Activated CD8-positive, alpha-beta memory T cell treated with anti-CD3 and anti-CD28 coated beads, Interleukin-2, amount 50 U/mL, for 1 hour (primary cell): ENCODE results near the gene PDGFC.

Source experiments
- DNase-seq: peaks from one replicate; pipeline ENCODE4 v3.0.0-alpha.2; 2020; ENCODE audit errors: extremely low read depth

Gene PDGFC

GRCh38 chr4:156829201-156829873 is 142.3 kb downstream of the PDGFC start:
- no peak for DNase-seq

GRCh38 chr4:156827519-156827918 is 144.1 kb downstream of the PDGFC start:
- no peak for DNase-seq

DNA sequence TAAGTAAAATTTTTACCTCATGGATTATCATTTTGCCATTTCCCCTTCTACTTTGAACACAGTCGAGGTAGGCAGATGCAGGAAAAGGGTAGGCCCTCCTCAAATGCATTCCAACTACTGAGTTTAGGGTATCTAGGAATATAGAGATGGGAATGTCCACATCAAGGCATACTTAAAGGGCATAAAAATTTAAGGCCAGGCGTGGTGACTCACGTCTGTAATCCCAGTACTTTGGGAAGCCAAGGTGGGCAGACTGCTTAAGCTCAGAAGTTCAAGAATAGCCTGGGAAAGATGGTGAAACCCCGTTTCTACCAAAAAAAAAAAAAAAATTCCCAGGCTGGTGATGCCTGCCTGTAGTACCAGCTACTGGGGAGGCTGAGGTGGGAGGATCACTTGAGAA is 146.5 kb downstream of the PDGFC start:
- DNase-seq, result no peak

GRCh38 chr4:156824451-156825060 is 147.0 kb downstream of the PDGFC start:
- no peak for DNase-seq

DNA sequence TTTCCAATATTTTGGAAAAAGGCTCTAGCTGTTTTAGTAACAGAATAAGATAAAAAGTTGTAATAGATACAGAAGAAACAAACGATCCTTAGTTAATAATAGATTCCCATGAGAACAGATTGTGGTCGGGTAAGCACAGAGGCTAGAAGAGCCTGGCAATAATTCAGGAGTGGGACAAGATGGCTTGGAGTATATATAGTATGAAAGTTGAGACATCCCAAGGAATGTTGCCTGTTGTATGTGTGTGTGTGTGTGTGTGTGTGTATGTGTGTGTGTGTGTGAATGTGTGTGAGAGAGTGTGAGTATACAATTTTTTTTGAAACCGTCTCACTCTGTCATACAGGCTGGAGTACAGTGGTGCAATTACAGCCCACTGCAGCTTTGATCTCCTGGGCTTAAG is 150.7 kb downstream of the PDGFC start:
- no peak for DNase-seq

DNA sequence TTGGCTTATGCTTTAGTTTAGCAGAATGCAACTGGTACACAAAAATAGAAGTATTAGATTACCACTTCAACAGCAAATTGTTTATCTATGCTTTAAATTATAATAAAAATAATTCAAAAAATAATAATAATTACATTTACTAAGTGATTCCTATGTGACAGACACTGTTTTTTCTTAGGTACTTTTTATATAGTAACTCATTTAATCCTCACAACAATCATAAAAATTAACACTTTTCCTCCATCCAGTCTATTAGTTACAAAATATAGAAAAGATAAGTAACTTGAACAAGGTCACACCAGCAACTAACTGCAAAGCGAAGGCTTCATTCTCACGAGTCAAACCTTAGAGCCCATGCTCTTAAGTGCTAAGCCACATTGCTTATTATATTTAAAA is 155.2 kb downstream of the PDGFC start:
- DNase-seq, result no peak

DNA sequence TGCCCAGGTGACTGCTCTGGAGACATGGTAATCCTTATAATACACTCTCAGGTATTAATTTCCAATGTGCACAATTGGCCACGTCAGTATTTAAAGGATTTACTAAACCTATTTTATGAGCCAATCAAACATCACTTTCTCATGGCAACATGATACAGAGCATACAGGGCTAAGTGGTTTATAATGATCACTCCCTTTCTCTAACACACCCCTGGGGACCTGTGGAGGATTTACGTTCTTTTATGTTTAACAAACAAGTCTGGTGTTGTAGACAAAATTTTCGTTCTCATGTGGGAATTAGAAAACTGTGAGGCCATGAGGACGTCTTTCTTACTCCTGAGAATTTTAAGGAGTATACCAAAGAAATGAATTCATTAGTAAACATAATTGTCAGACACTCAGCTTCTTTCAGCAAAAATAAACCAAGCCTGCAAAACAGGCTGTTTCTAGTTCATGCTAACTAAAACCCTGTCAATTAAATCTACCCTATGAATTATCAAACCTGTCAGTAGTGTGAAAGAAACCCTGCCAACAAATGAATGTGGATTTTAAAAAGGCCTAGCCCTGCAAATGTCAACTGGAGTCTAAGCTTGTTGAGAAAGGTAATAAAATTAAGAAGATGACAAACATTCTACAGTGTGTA is 155.8 kb downstream of the PDGFC start:
- no peak for DNase-seq

- no peak for DNase-seq
These were observed 159.6 kb downstream of the PDGFC start for GRCh38 chr4:156811963-156812362.

DNA sequence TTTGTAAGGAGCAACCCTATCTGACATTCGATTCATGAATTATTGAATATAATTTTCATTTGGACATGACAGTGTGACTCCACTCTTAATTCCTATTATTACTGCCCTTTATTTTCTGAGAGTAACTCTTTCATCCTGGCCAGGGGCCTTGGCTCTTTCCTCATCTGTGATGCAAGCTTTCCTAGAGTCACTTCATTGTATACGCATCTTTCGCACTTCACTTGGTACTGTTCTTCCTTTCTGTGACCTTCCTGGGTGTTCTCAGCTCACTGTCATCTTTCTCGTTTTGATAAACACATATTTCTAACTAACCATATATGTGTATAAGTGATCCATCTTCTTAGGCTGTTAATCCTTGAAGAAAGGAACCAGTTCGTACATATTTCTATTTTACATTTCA is 160.3 kb downstream of the PDGFC start:
- no peak for DNase-seq

GRCh38 chr4:156805696-156806095 is 165.9 kb downstream of the PDGFC start:
- DNase-seq, result no peak

DNA sequence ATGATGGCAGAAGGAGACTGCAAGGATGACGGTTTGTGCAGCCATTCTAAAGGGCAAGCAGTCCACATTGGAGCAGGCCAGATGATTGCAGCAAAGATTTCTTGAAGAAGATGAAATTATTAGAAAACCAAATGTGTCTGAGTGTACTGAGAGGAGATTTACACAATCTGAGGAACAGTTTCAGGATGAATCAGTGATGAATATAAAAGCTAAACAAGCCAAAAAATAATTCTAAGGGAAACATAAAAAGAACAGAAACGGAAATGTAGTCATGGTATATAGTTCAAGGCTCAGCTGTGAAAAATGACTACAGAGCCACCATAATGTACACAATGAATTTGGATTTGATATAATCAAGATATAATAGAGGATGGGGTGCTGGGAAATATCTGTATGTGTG is 168.5 kb downstream of the PDGFC start:
- DNase-seq, result no peak

- no peak for DNase-seq
These were observed 171.1 kb downstream of the PDGFC start for GRCh38 chr4:156800463-156800862.

DNA sequence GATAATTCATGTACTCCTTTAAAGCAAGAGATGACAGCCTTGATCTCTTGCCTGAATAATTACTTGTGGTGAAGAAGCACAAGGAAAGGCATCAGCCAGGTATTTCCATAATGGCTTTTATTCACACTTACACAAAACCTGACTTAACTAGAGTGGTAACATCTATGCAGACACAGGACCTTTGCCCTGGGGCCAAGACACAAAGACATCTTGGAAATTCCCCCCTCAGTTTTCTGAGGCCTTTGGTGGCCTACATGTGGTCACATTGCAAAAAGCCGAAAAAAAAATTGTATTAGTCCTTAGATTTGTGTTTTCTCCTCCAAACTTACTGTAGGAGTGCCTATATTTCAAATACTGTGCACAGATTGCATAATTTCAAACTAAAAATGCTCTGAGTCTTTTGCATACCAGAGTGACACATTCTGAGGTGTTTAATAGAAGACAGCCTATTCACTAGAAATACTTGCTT is 172.4 kb downstream of the PDGFC start:
- DNase-seq, result no peak

GRCh38 chr4:156798438-156798837 is 173.2 kb downstream of the PDGFC start:
- no peak for DNase-seq

DNA sequence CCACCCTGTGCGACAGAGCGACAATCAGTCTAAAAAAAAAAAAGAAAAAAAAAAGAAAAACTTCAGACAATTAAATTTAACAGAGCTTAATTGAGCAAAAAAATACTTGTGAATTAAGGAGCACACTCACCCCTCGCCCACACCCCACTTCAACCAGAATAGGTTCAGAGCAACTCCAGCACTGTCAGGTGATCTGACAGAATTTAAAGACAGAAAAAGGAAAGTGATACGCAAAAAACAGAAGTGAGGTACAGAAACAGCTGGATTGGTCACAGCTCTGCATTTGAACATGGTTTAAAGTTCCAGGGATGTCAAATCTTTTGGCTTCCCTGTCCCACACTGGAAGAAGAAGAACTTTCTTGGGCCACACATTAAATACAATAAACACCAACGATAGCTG is 174.4 kb downstream of the PDGFC start:
- no peak for DNase-seq

DNA sequence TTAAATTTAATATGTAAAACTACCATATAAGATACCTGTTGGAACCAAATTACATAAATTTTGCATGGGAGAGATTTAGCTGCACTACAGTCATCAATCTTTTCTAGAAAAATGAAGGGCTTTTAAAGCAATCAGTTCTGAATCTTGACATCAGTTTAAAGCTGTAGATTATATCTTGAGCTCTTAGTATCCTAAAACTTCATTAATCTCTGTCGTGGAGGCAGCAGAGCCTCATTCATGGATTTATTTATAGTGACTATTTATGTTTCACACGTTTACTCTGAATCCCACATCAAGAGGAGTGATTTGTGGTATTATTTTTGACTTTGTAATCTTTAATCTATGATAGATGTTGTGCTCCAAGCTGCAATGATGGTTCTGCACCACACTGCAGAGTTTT is 175.9 kb downstream of the PDGFC start:
- DNase-seq, result no peak

GRCh38 chr4:156794863-156795262 is 176.7 kb downstream of the PDGFC start:
- no peak for DNase-seq

DNA sequence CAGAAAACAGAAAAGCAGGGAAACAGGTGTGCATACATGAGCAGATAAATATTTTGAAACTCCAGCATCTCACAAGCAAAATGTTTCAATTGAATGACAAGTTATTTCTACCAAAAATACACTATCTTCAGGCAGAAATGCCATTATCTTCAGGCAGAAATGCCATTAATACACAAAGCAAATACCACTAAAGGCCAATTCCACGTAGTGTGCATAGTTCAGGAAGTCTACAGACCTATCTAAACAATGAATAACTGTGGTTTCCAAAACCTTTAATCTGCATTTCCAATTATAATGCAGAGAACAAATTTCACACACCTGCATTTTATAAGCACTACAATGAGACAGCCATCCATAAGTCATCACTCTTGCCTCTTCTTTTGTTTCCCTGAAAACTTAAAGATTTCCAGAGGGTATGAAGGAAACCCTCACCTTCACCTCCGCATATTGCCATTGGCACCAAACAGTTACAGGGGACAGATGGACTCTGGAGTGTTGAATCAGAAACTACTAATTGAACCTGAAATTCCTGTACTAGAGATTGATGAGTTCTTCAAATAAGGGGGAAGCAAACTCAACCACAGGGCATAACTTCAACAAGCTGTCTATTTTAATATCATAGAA is 179.0 kb downstream of the PDGFC start:
- no peak for DNase-seq

DNA sequence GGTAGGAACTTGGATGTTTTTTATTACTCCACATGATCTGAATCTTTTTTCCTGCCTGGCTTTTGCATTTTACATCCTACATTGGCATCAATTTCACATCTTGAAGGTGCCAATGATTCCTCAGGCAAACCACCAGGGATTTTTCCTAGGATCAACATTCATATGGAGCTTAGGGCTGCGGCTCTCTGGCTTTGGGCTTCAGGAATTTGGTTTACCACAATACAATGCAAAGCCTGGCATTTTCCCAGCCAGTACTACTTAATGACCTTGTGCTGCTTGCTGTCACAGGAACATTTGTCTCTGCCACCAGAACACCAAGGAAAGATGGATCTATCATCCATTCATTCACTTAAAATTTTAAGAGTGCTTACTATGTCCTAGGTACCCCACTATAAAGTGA is 180.7 kb downstream of the PDGFC start:
- DNase-seq, result no peak

- no peak for DNase-seq
These were observed 182.8 kb downstream of the PDGFC start for GRCh38 chr4:156788782-156789181.

- no peak for DNase-seq
These were observed 184.9 kb downstream of the PDGFC start for GRCh38 chr4:156786713-156787112.

- DNase-seq, result no peak
These were observed 186.6 kb downstream of the PDGFC start for GRCh38 chr4:156784970-156785369.

DNA sequence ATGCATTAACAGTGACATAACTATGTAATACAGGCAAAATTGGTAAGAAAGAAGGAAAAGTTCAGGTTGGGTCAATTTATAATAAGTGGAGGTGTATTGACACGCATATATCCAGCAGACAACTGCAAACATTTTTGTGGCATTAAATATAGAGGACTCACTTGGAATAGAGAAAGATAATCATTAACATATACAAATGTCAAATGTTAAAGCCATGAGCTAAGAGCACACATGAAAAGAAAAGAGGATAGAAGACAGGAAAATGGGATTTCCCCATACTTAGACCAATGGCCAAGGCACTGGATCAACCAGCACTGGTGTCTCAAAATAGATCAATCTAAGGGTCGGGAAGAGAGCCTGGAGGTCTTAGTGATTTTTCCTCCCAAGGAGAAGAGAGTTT is 187.6 kb downstream of the PDGFC start:
- DNase-seq, result no peak
